ENCODE measurements around the gene SLC9A7.

DNA sequence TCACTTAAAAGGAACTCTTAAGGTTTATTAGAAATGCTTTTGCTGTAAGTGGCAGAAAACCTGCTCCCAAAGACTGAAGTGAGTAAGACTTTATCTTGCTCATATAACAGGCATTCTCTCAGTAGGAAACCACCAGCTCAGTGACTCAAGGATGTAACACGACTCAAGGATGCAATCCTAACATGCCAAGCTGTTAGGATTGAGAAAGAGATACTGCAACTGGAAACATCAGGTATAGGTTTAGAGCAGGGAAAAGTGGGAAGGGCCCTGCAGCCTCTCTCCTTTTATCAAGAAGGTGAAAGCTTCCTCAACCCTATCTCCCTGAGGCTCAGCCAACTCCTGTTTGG lies 11.9 kb upstream of the SLC9A7 start:
- TF ChIP-seq, protein P1, sequence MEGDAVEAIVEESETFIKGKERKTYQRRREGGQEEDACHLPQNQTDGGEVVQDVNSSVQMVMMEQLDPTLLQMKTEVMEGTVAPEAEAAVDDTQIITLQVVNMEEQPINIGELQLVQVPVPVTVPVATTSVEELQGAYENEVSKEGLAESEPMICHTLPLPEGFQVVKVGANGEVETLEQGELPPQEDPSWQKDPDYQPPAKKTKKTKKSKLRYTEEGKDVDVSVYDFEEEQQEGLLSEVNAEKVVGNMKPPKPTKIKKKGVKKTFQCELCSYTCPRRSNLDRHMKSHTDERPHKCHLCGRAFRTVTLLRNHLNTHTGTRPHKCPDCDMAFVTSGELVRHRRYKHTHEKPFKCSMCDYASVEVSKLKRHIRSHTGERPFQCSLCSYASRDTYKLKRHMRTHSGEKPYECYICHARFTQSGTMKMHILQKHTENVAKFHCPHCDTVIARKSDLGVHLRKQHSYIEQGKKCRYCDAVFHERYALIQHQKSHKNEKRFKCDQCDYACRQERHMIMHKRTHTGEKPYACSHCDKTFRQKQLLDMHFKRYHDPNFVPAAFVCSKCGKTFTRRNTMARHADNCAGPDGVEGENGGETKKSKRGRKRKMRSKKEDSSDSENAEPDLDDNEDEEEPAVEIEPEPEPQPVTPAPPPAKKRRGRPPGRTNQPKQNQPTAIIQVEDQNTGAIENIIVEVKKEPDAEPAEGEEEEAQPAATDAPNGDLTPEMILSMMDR (IDR thresholded peaks at IDR 0.05) = no peak
- no peak for TF ChIP-seq POLR2AphosphoS5 (IDR thresholded peaks at IDR 0.05)
- no peak for TF ChIP-seq EP300 (IDR thresholded peaks at IDR 0.05)
- TF ChIP-seq POLR2A (IDR thresholded peaks at IDR 0.05; ENCODE audit: low read depth) = no peak
